H9 (cell line): ENCODE data around the gene TMEM108. TPM values are rescaled to one million over a fixed set of nuclear protein-coding genes. Genes with fewer than 3 reads are reported as not detected.

Experiments used
- DNase-seq: peaks from one replicate; pipeline ENCODE4 v3.0.0-alpha.2; 2017
- H2AFZ ChIP-seq: one replicate; pipeline ENCODE4 v1.6.1; 2013; ENCODE audit warnings: mild to moderate bottlenecking, low read length, control low read depth, moderate library complexity
- H2AK5ac ChIP-seq: 2 replicates; pipeline ENCODE4 v1.6.1; 2013; ENCODE audit warnings: low read length, control low read depth, mixed read lengths; ENCODE audit not compliant: insufficient read length
- H2BK120ac ChIP-seq: one replicate; pipeline ENCODE4 v1.6.1; 2013; ENCODE audit warnings: low read depth, mild to moderate bottlenecking, low read length, control low read depth, inconsistent platforms; ENCODE audit not compliant: poor library complexity, severe bottlenecking
- H2BK12ac ChIP-seq: 2 replicates; pipeline ENCODE4 v1.6.1; 2013; ENCODE audit warnings: low read length, control low read depth, mixed read lengths, low read depth; ENCODE audit not compliant: insufficient read length
- H2BK15ac ChIP-seq: 2 replicates; pipeline ENCODE4 v1.6.1; 2013; ENCODE audit warnings: low read depth, low read length, control low read depth
- H2BK20ac ChIP-seq: one replicate; pipeline ENCODE4 v1.6.1; 2013; ENCODE audit warnings: low read depth, mild to moderate bottlenecking, low read length, control low read depth, inconsistent platforms; ENCODE audit not compliant: poor library complexity, severe bottlenecking
- H2BK5ac ChIP-seq: 2 replicates; pipeline ENCODE4 v1.6.1; 2013; ENCODE audit warnings: low read length, control low read depth, mixed read lengths; ENCODE audit not compliant: insufficient read length
- H3K14ac ChIP-seq: 2 replicates; pipeline ENCODE4 v1.6.1; 2013; ENCODE audit warnings: low read length, control low read depth; ENCODE audit not compliant: insufficient read depth
- H3K18ac ChIP-seq: 2 replicates; pipeline ENCODE4 v1.6.1; 2013; ENCODE audit warnings: low read depth, mild to moderate bottlenecking, mixed read lengths, low read length, control low read depth; ENCODE audit not compliant: insufficient read length
- H3K23ac ChIP-seq: 2 replicates; pipeline ENCODE4 v1.6.1; 2013; ENCODE audit warnings: low read length, control low read depth, mixed read lengths, low read depth; ENCODE audit not compliant: insufficient read length
- H3K23me2 ChIP-seq: 2 replicates; pipeline ENCODE4 v1.6.1; 2013; ENCODE audit warnings: low read depth, mild to moderate bottlenecking, mixed read lengths, low read length, control low read depth; ENCODE audit not compliant: insufficient read length, poor library complexity, severe bottlenecking
- H3K27ac ChIP-seq: 2 replicates; pipeline ENCODE4 v1.5.1; 2013; ENCODE audit warnings: low read length, control low read depth, mixed read lengths, low read depth; ENCODE audit not compliant: insufficient read length
- H3K27me3 ChIP-seq: 2 replicates; pipeline ENCODE4 v1.6.1; 2013; ENCODE audit warnings: low read length, control low read depth, inconsistent platforms; ENCODE audit not compliant: insufficient read depth
- H3K4ac ChIP-seq: 2 replicates; pipeline ENCODE4 v1.6.1; 2013; ENCODE audit warnings: low read depth, mild to moderate bottlenecking, control low read depth, inconsistent platforms, low read length, moderate library complexity
- H3K4me1 ChIP-seq: 2 replicates; pipeline ENCODE4 v1.6.1; 2013; ENCODE audit warnings: low read length, control low read depth, inconsistent platforms; ENCODE audit not compliant: insufficient read depth
- H3K4me2 ChIP-seq: 2 replicates; pipeline ENCODE4 v1.6.1; 2013; ENCODE audit warnings: low read length, control low read depth, mixed read lengths; ENCODE audit not compliant: insufficient read length, insufficient read depth
- H3K56ac ChIP-seq: 2 replicates; pipeline ENCODE4 v1.6.1; 2013; ENCODE audit warnings: low read depth, mild to moderate bottlenecking, mixed read lengths, low read length, control low read depth; ENCODE audit not compliant: insufficient read length
- H3K79me1 ChIP-seq: 2 replicates; pipeline ENCODE4 v1.6.1; 2013; ENCODE audit warnings: low read depth, mild to moderate bottlenecking, moderate library complexity, low read length, control low read depth, inconsistent platforms; ENCODE audit not compliant: insufficient read depth, poor library complexity, severe bottlenecking
- H3K79me2 ChIP-seq: 2 replicates; pipeline ENCODE4 v1.6.1; 2013; ENCODE audit warnings: low read length, control low read depth, inconsistent platforms; ENCODE audit not compliant: insufficient read depth
- H3K9ac ChIP-seq: 2 replicates; pipeline ENCODE4 v1.6.1; 2013; ENCODE audit warnings: low read length, control low read depth, mixed read lengths; ENCODE audit not compliant: insufficient read length; ENCODE audit errors: extremely low read depth
- H3K9me3 ChIP-seq: one replicate; pipeline ENCODE4 v1.6.1; 2013; ENCODE audit warnings: low read depth, low read length, inconsistent platforms; ENCODE audit not compliant: control insufficient read depth
- H3T11ph ChIP-seq: one replicate; pipeline ENCODE4 v1.6.1; 2013; ENCODE audit warnings: mild to moderate bottlenecking, low read length, control low read depth, inconsistent platforms
- H4K20me1 ChIP-seq: one replicate; pipeline ENCODE4 v1.6.1; 2013; ENCODE audit not compliant: control insufficient read depth, insufficient read length, insufficient read depth
- H4K5ac ChIP-seq: 2 replicates; pipeline ENCODE4 v1.6.1; 2013; ENCODE audit warnings: low read depth, mild to moderate bottlenecking, mixed read lengths, low read length, control low read depth; ENCODE audit not compliant: insufficient read length
- H4K8ac ChIP-seq: replicated peaks from 2 replicates; pipeline ENCODE4 v1.6.1; 2013; ENCODE audit warnings: low read length, control low read depth, mixed read lengths, low read depth; ENCODE audit not compliant: insufficient read length
- H4K91ac ChIP-seq: 2 replicates; pipeline ENCODE4 v1.6.1; 2013; ENCODE audit warnings: low read depth, mild to moderate bottlenecking, moderate library complexity, mixed read lengths, low read length, control low read depth; ENCODE audit not compliant: insufficient read length
- H3K27ac Mint-ChIP-seq, 3 experiments: 2 replicates in 2 of 3; 3 replicates in 1 of 3; pipeline ENCODE4 v1.8.0; 2020 to 2021; ENCODE audit warnings: mixed read lengths in 3 of 3, mild to moderate bottlenecking in 1 of 3, moderate library complexity in 1 of 3
- H3K27me3 Mint-ChIP-seq: 2 replicates; pipeline ENCODE4 v1.8.0; 2021; ENCODE audit warnings: low read depth, mild to moderate bottlenecking, moderate library complexity, mixed read lengths
- H3K36me3 Mint-ChIP-seq, 3 experiments: 2 replicates in 2 of 3; 3 replicates in 1 of 3; pipeline ENCODE4 v1.8.0; 2020 to 2021; ENCODE audit warnings: low read depth in 3 of 3, mixed read lengths in 3 of 3; ENCODE audit not compliant: insufficient read depth in 1 of 3
- H3K4me1 Mint-ChIP-seq, 2 experiments: 2 replicates each; pipeline ENCODE4 v1.8.0; 2020; ENCODE audit warnings: mixed read lengths in 2 of 2
- H3K4me3 Mint-ChIP-seq, 2 experiments: 2 replicates in 1 of 2; 3 replicates in 1 of 2; pipeline ENCODE4 v1.8.0; 2020 to 2021; ENCODE audit warnings: mild to moderate bottlenecking in 2 of 2, mixed read lengths in 2 of 2, moderate library complexity in 1 of 2
- H3K9me3 Mint-ChIP-seq, 2 experiments: 2 replicates in 1 of 2; 3 replicates in 1 of 2; pipeline ENCODE4 v1.8.0; 2020; ENCODE audit warnings: mild to moderate bottlenecking in 2 of 2, mixed read lengths in 2 of 2, moderate library complexity in 1 of 2
- CTCF ChIP-seq: fragments of 200-600 bp; sonication (generic); conservative IDR thresholded peaks from 3 replicates; pipeline ENCODE4 v1.8.0; 2021; ENCODE audit warnings: antibody characterized with exemption, mild to moderate bottlenecking
- WGBS: extraction: QIAGEN DNeasy Blood & Tissue Kit; methylation state at CpG from one replicate; pipeline ENCODE4 v1.1.7; 2013; ENCODE audit warnings: missing lambda C conversion rate, low lambda C conversion rate, mixed read lengths; ENCODE audit not compliant: insufficient read length; ENCODE audit errors: extremely low coverage; 5-methylcytosine and 5-hydroxymethylcytosine counted together
- total RNA-seq: library from RNA; stranded (reverse); gene quantifications from 2 replicates; pipeline ENCODE4 v1.2.1, GENCODE V29; 2021

TMEM108 gene
- total RNA-seq, 1 experiment from 2014 or later, result 5.0 TPM

DNA sequence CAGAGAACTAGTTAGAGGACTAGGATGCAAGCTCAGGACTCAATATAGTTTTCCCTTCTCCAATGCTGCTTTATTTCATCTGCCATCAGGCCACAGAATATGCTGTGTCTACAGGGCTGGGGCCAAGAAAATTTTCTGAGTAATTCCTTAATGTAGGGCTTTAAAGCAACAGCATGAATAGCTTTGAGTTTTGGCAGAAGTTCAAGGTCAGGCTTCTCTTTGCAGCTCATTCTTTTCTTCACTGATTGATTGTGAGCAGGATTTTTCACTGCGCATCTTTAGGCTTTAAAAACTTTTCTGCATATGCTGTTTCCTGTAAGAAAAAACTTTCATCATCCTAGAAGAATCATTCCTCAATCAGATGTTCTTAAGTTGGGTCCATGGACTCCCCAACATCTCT lies 4.6 kb downstream of the TMEM108 start:
- peaks cover 0 to 7% (median 0%) of the 10 kb centered on the region in 3 experiments; a peak in 1 of 7 replicates for H3K36me3 Mint-ChIP-seq
- H2BK5ac ChIP-seq, result no peak overlapping the region
- no peak overlapping the region for H3K23ac ChIP-seq
- H3K4me1 Mint-ChIP-seq, result peaks cover 14 to 18% of the 10 kb centered on the region in 2 experiments
- no peak overlapping the region for H3K4me2 ChIP-seq
- H3K56ac ChIP-seq, result no peak overlapping the region
- H2BK20ac ChIP-seq, result no peak overlapping the region
- peaks cover 6% of the 10 kb centered on the region; the same call in 1 of the 2 replicates for H3K4me1 ChIP-seq
- no peak for TF ChIP-seq CTCF
- no peak overlapping the region for H2BK120ac ChIP-seq
- no peak overlapping the region for H2AK5ac ChIP-seq
- H4K91ac ChIP-seq, result no peak overlapping the region
- no peak overlapping the region for H3K9ac ChIP-seq
- H3K4ac ChIP-seq, result no peak overlapping the region
- no peak overlapping the region for H3K4me3 Mint-ChIP-seq
- H3K27me3 ChIP-seq, result peaks cover 3% of the 10 kb centered on the region; the same call in 1 of the 2 replicates
- no peaks in the 10 kb centered on the region for H4K20me1 ChIP-seq
- H2AFZ ChIP-seq, result no peak overlapping the region
- no peak overlapping the region for H3K27ac ChIP-seq
- H3K18ac ChIP-seq, result no peak overlapping the region
- WGBS, result no CpG with 5 or more reads among the region's 1 CpG
- H4K8ac ChIP-seq, result no peak overlapping the region
- H3T11ph ChIP-seq, result no peak overlapping the region
- H3K23me2 ChIP-seq, result peaks cover 11% of the 10 kb centered on the region
- no peaks in the 10 kb centered on the region for H3K79me1 ChIP-seq
- H2BK12ac ChIP-seq, result no peak overlapping the region
- no peaks in the 10 kb centered on the region for H3K9me3 ChIP-seq
- H3K27me3 Mint-ChIP-seq, result peaks cover 25% of the 10 kb centered on the region
- H4K5ac ChIP-seq, result no peak overlapping the region
- no peaks in the 10 kb centered on the region for H3K9me3 Mint-ChIP-seq
- no peak overlapping the region for H3K14ac ChIP-seq
- no peak overlapping the region for H2BK15ac ChIP-seq
- H3K27ac Mint-ChIP-seq, result no peak overlapping the region
- no peaks in the 10 kb centered on the region for H3K79me2 ChIP-seq
- DNase-seq, result no peak
